DND-41 (cell line): ENCODE data around the gene ABHD5.

Experiments used
- ATAC-seq: fragments of 200-7000 bp; cut with Tn5 transposase; 3 replicates; pipeline ENCODE4 v1.9.1; 2021; ENCODE audit warnings: low read depth; ENCODE audit not compliant: insufficient read depth
- DNase-seq: peaks from one replicate; pipeline ENCODE4 v3.0.0-alpha.2; 2020
- H2AFZ ChIP-seq: 2 replicates; pipeline ENCODE4 v1.6.0; 2012; ENCODE audit warnings: low read depth, low read length
- H3K27ac ChIP-seq: 2 replicates; pipeline ENCODE4 v1.5.1; 2012; ENCODE audit warnings: low read length, inconsistent platforms
- H3K27me3 ChIP-seq: fragments of 200-600 bp; sonication (generic); 2 replicates; pipeline ENCODE4 v1.6.0; 2012; ENCODE audit warnings: low read length, mild to moderate bottlenecking, inconsistent platforms; ENCODE audit not compliant: insufficient read depth, poor library complexity
- H3K36me3 ChIP-seq: 2 replicates; pipeline ENCODE4 v1.5.1; 2012; ENCODE audit warnings: low read length, inconsistent platforms; ENCODE audit not compliant: insufficient read depth
- H3K4me1 ChIP-seq: 2 replicates; pipeline ENCODE4 v1.5.1; 2012; ENCODE audit warnings: mild to moderate bottlenecking, low read length; ENCODE audit not compliant: insufficient read depth
- H3K4me2 ChIP-seq: 2 replicates; pipeline ENCODE4 v1.6.0; 2012; ENCODE audit warnings: mild to moderate bottlenecking, moderate library complexity, low read length, inconsistent platforms; ENCODE audit not compliant: insufficient read depth
- H3K4me3 ChIP-seq, 2 experiments: fragments of 200-600 bp in 1 of 2; shearing (Covaris generic) in 1 of 2; 2 replicates each; pipeline ENCODE4 v1.5.1; 2012 to 2016; ENCODE audit warnings: inconsistent platforms in 2 of 2, low read length in 2 of 2, mild to moderate bottlenecking in 2 of 2, low read depth in 1 of 2, moderate library complexity in 1 of 2
- H3K79me2 ChIP-seq: 2 replicates; pipeline ENCODE4 v1.6.0; 2012; ENCODE audit warnings: low read length, inconsistent platforms; ENCODE audit not compliant: insufficient read depth
- H3K9ac ChIP-seq: 2 replicates; pipeline ENCODE4 v1.6.0; 2012; ENCODE audit warnings: low read depth, mild to moderate bottlenecking, inconsistent platforms, low read length, moderate library complexity
- H3K9me3 ChIP-seq: 2 replicates; pipeline ENCODE4 v1.5.1; 2012; ENCODE audit warnings: low read length, moderate library complexity, mild to moderate bottlenecking, inconsistent platforms; ENCODE audit not compliant: insufficient read depth, severe bottlenecking
- H4K20me1 ChIP-seq: 2 replicates; pipeline ENCODE4 v1.6.0; 2012; ENCODE audit warnings: low read length; ENCODE audit not compliant: insufficient read depth
- EZH2 ChIP-seq: IDR thresholded peaks from 3 replicates; pipeline ENCODE4 v1.6.1; 2012; ENCODE audit warnings: borderline replicate concordance, low read depth, mild to moderate bottlenecking, moderate library complexity, low read length, inconsistent platforms; ENCODE audit not compliant: severe bottlenecking
- TF ChIP-seq, protein P1 (sequence below): IDR thresholded peaks from 2 replicates; pipeline ENCODE4 v1.5.1; 2012; ENCODE audit warnings: borderline replicate concordance, low read length, moderate library complexity, mild to moderate bottlenecking; ENCODE audit not compliant: poor library complexity, severe bottlenecking; ENCODE audit errors: extremely low read depth

Gene ABHD5

DNA sequence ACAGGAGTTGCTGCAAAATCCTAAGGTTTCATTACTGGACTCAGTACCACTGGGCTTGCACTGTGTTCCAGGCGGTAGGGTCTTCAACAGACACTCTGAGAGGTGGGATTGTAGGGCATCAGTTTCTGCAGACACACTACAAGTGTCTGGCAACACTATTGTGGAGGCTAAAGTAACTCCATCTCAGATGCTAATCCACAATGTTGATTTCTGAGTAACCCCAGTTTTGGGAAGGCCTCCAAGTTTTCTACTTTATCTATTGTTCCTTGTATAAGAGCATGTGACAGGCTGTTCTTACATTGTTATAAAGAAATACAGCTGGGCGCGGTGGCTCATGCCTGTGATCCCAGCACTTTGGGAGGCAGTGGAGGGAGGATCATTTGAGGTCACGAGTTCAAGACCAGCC is 2.5 kb upstream of the ABHD5 start:
- H3K4me3 ChIP-seq = no peak overlapping the region
- no peak overlapping the region for H3K9ac ChIP-seq
- no peak for DNase-seq
- ATAC-seq = no peak
- no peaks in the 10 kb centered on the region for H3K9me3 ChIP-seq
- H2AFZ ChIP-seq = no peak overlapping the region
- H3K79me2 ChIP-seq = peaks cover 23% of the 10 kb centered on the region
- H4K20me1 ChIP-seq = peaks cover 4% of the 10 kb centered on the region; the same call in 1 of the 2 replicates
- no peaks in the 10 kb centered on the region; the same call in 1 of the 2 replicates for H3K36me3 ChIP-seq
- TF ChIP-seq EZH2 = no peak
- TF ChIP-seq, protein P1, sequence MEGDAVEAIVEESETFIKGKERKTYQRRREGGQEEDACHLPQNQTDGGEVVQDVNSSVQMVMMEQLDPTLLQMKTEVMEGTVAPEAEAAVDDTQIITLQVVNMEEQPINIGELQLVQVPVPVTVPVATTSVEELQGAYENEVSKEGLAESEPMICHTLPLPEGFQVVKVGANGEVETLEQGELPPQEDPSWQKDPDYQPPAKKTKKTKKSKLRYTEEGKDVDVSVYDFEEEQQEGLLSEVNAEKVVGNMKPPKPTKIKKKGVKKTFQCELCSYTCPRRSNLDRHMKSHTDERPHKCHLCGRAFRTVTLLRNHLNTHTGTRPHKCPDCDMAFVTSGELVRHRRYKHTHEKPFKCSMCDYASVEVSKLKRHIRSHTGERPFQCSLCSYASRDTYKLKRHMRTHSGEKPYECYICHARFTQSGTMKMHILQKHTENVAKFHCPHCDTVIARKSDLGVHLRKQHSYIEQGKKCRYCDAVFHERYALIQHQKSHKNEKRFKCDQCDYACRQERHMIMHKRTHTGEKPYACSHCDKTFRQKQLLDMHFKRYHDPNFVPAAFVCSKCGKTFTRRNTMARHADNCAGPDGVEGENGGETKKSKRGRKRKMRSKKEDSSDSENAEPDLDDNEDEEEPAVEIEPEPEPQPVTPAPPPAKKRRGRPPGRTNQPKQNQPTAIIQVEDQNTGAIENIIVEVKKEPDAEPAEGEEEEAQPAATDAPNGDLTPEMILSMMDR = no peak
- H3K27ac ChIP-seq = no peak overlapping the region
- no peak overlapping the region for H3K4me2 ChIP-seq
- H3K27me3 ChIP-seq = no peaks in the 10 kb centered on the region
- peaks cover 28% of the 10 kb centered on the region for H3K4me1 ChIP-seq

DNA sequence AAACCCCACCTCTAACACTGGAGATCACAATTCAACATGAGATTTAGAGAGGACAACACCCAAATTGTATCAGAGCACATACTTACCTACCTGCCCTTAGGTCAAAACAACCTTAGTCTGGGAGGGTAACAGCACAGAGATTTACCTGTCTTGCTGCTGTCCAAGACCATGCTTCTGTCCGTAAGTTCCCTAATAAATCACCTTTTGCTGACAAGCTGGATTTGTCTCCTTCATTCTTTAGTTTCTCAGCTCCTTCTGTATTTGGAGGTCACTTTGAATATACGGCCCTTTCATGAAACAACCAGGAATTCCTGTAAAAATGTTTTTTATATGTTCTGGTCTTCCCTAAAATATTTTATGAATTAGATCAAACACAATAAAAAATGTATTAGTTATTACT is 1.6 kb upstream of the ABHD5 start:
- Histone ChIP-seq H3K27me3 (no peaks in the 10 kb centered on the region), H3K79me2 (peaks cover 30% of the 10 kb centered on the region), H4K20me1 (peaks cover 4% of the 10 kb centered on the region; the same call in 1 of the 2 replicates), H3K4me3 (no peak overlapping the region), H3K9me3 (no peaks in the 10 kb centered on the region), H3K4me1 (peaks cover 29% of the 10 kb centered on the region), H3K36me3 (no peaks in the 10 kb centered on the region; the same call in 1 of the 2 replicates), H3K9ac (no peak overlapping the region), H2AFZ (no peak overlapping the region), H3K27ac (no peak overlapping the region), H3K4me2 (no peak overlapping the region)
- no peak for TF ChIP-seq EZH2
- TF ChIP-seq, protein P1 = no peak
- ATAC-seq = no peak
- DNase-seq = no peak

DNA sequence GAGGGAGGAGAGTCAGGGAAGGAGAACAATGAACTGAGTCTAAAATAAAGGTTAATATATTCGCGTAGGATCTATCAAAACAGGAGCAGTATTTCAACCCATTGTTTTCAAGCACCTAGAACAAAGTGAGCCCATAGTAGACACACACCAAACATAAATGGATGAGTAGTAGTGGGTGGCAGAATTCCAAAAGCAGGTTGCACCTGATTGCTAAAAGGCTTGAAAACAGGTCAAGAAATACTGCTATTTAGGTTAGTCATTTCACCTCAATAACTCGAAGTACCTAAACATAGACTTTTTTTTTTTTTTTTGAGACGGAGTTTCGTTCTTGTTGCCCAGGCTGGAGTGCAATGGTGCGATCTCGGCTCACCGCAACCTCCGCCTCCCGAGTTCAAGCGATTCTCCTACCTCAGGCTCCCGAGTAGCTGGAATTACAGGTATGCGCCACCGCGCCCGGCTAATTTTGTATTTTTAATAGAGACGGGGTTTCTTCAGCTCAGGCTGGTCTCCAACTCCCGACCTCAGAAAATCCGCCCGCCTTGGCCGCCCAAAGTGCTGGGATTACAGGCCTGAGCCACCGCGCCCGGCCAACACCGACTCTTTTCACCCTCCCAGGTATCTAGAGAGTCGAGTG is 855 bp upstream of the ABHD5 start:
- H3K79me2 ChIP-seq = peaks cover 37% of the 10 kb centered on the region
- H4K20me1 ChIP-seq = peaks cover 4% of the 10 kb centered on the region; the same call in 1 of the 2 replicates
- H3K9me3 ChIP-seq = no peaks in the 10 kb centered on the region
- peak overlapping the region; percentile 91 for H2AFZ ChIP-seq
- H3K4me2 ChIP-seq = peak overlapping the region; percentile 95
- TF ChIP-seq EZH2 = no peak
- TF ChIP-seq, protein P1 = no peak
- no peaks in the 10 kb centered on the region for H3K27me3 ChIP-seq
- H3K36me3 ChIP-seq = no peaks in the 10 kb centered on the region; the same call in 1 of the 2 replicates
- H3K4me3 ChIP-seq = peak overlapping the region in 1 of 2 experiments; percentile 93; a peak in 2 of 4 replicates
- H3K27ac ChIP-seq = no peak overlapping the region
- ATAC-seq (no peak), DNase-seq (no peak)
- H3K4me1 ChIP-seq = peaks cover 29% of the 10 kb centered on the region
- H3K9ac ChIP-seq = peak overlapping the region; percentile 91
